D721Med (cell line): ENCODE measurements around the gene SMAGP.

Experiments
- DNase-seq: peaks from one replicate; pipeline ENCODE4 v3.0.0; 2011; ENCODE audit warnings: low spot score; ENCODE audit not compliant: insufficient read length
- FAIRE-seq: peaks from 2 replicates; lab custom pipeline; 2011; peaks lifted over from hg19 to GRCh38; lab: Jason Lieb, UNC
- TF ChIP-seq, protein P1 (sequence below): IDR thresholded peaks from 2 replicates; pipeline ENCODE4 v1.5.1; 2012; ENCODE audit warnings: mild to moderate bottlenecking, control low read depth; ENCODE audit not compliant: insufficient read depth; ENCODE audit errors: missing control alignments

The SMAGP gene

DNA sequence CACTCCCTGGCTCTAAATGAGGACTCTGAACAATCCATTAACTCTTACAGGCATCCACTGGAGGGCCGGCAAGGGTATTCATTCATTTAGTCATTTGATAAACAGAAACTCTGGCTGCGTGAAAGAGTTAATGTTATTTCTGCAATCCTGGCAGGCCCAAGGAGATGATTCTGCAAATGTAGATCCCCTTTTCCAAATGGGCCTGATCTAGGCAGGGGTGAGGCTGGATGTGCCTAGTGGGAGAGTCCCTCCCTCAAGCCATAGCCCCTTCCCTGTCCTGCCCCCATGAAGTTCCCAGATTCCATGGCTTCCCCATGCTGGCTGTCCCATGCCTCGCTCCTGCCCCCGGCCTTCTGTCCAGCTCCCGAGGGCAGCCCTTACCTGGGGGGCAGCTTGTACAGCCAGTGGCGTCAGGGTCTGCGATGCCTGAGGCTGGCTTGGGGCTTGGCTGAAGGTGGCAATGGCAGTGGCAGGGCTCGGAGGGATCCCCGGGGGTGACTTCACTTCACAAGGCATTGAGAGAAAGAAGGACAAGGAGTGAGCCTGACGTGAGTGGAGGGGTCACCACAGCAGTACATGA, 70.8 kb downstream of the SMAGP start:
- no peak for FAIRE-seq
- DNase-seq, result no peak
- TF ChIP-seq, protein P1, sequence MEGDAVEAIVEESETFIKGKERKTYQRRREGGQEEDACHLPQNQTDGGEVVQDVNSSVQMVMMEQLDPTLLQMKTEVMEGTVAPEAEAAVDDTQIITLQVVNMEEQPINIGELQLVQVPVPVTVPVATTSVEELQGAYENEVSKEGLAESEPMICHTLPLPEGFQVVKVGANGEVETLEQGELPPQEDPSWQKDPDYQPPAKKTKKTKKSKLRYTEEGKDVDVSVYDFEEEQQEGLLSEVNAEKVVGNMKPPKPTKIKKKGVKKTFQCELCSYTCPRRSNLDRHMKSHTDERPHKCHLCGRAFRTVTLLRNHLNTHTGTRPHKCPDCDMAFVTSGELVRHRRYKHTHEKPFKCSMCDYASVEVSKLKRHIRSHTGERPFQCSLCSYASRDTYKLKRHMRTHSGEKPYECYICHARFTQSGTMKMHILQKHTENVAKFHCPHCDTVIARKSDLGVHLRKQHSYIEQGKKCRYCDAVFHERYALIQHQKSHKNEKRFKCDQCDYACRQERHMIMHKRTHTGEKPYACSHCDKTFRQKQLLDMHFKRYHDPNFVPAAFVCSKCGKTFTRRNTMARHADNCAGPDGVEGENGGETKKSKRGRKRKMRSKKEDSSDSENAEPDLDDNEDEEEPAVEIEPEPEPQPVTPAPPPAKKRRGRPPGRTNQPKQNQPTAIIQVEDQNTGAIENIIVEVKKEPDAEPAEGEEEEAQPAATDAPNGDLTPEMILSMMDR, result no peak

DNA sequence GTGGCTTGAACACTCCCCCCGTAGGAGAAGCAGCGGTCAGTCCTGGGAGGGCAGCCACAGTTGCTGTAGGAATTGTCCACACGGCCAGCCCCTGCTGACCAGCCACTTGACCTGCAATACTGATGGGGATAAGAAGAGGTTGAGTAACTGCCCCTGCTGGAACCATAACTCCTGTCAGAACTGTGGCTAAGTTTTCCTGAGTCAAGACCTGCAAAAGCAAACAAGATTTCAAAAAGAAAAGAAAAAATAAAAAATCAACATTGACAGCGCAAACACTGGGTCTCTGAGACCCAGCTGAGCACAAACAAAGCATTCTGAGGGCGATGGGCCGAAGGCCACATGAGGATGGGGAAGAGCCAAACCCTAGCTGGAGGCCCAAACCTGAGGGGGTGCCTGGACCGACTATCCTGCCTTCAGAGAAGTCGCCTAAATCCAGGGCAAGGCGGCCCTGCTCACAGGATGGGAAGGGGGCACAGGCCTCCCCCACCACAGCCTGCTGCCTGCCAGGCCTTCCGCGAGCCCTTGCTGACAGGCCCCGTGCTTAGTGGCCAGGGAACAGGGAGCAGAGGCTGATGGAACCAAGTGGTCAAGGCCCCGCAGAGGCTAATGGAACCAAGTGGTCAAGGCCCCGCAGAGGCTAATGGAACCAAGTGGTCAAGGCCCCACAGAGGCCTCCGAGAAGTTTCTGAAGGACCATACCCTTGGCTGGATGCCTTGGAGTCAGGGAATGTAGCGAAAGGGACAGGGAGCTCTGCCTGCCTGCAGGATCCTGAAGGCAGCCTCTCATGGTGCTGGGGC, 71.4 kb downstream of the SMAGP start:
- no peak for DNase-seq
- FAIRE-seq, result no peak
- TF ChIP-seq, protein P1, result no peak

DNA sequence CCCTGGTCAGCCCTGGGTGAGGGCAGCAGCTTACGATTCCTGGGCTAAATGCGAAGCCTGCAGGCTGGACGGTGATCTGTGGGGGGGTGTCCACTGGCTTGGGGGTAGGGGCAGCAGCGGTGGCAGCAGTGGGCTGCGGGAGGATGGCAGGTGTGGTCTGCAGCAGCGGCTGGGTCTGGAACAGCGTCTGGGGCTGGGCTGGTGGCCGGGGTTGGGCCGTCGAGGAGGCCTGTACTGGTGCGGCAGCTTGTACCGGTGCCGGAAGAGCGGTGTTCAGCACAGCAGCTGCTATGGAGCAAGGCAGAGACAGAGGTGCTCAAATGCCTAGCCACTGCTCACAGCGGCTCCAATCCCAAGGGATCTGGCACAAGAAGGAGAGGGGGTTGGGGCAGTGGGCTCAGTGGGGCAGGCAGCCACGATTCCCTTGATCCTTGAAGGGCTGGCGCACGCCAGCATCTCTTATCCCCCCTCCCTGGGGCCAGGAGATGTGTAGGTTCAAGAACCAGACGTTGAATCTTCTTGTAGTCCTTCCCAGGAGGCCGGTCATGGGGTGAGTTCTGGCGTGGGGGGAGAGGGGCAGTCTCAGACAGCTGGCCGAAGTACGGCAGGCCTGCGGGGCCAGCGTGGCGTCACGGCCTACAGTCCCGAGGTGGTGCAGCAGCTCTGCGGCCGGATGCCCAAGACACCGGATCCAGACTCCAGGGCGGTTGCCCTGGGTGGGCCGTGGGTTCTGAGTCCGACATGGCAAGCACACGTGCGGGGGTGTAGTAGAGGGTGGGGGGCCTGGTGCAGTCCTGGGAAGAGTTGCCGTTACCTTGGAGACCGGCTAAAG, 72.3 kb downstream of the SMAGP start:
- FAIRE-seq (no peak), DNase-seq (no peak)
- TF ChIP-seq, protein P1, result no peak

- DNase-seq (no peak), FAIRE-seq (no peak)
- TF ChIP-seq, protein P1, result no peak
These were observed 73.7 kb downstream of the SMAGP start for GRCh38 chr12:51196547-51196946.

DNA sequence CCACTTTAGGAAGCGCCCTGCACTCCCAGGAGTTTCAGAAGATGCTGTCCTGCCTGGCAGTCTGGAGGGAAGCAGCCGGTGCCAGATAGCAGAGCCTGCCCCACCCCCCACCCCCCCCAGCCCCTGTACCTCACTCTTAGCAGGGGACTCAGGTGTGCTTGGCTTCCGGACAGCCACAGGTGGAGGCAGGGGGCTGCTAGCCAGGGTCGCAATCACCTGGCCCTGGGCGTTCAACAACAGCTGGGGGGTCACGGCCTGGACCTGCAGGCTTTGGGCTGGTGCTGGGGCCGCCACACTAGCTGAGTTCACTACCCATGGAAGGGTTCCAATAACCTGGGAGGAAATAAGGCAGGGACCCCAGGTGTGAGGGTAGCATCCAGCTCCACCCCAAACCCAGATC, 74.4 kb downstream of the SMAGP start:
- FAIRE-seq (no peak), DNase-seq (no peak)
- TF ChIP-seq, protein P1, result no peak
